Neuron (in vitro differentiated cells): ENCODE measurements around the gene RABEPK.
"Not testable (repeated sequence)": the region's sequence is repeated elsewhere in the genome, so short reads cannot be mapped to it uniquely, and the experiment has no call there.

Experiments used
- H2AFZ ChIP-seq: one replicate; pipeline ENCODE4 v1.6.1; 2013; ENCODE audit warnings: low read depth, mild to moderate bottlenecking, inconsistent platforms, low read length, moderate library complexity
- H3K27me3 ChIP-seq: one replicate; pipeline ENCODE4 v1.6.1; 2013; ENCODE audit warnings: low read length; ENCODE audit not compliant: insufficient read depth
- H3K36me3 ChIP-seq: one replicate; pipeline ENCODE4 v1.6.1; 2013; ENCODE audit warnings: low read length; ENCODE audit not compliant: insufficient read depth
- H3K4me1 ChIP-seq: one replicate; pipeline ENCODE4 v1.6.1; 2013; ENCODE audit warnings: low read length; ENCODE audit not compliant: insufficient read depth
- H3K4me3 ChIP-seq: 2 replicates; pipeline ENCODE4 v1.5.1; 2013; ENCODE audit warnings: mild to moderate bottlenecking, low read length, moderate library complexity
- H3K9me3 ChIP-seq: one replicate; pipeline ENCODE4 v1.6.1; 2013; ENCODE audit warnings: low read length

Gene RABEPK

GRCh38 chr9:125241863-125242739 is 41.8 kb downstream of the RABEPK start:
- Histone ChIP-seq H3K4me1 (peaks cover 35% of the 10 kb centered on the region), H3K36me3 (peaks cover 31% of the 10 kb centered on the region), H3K4me3 (peak overlapping the region; percentile 64), H3K9me3 (no peaks in the 10 kb centered on the region), H2AFZ (peak overlapping the region; percentile 40), H3K27me3 (no peaks in the 10 kb centered on the region)

GRCh38 chr9:125243792-125244260 is 43.5 kb downstream of the RABEPK start:
- peaks cover 20% of the 10 kb centered on the region for H3K4me1 ChIP-seq
- no peaks in the 10 kb centered on the region for H3K9me3 ChIP-seq
- no peak overlapping the region for H3K4me3 ChIP-seq
- no peak overlapping the region for H2AFZ ChIP-seq
- no peaks in the 10 kb centered on the region for H3K27me3 ChIP-seq
- peaks cover 14% of the 10 kb centered on the region for H3K36me3 ChIP-seq

GRCh38 chr9:125246261-125246667 is 45.9 kb downstream of the RABEPK start:
- Histone ChIP-seq H3K27me3 (no peaks in the 10 kb centered on the region), H3K36me3 (no peaks in the 10 kb centered on the region), H3K4me3 (no peak overlapping the region), H2AFZ (no peak overlapping the region), H3K9me3 (no peaks in the 10 kb centered on the region), H3K4me1 (peaks cover 6% of the 10 kb centered on the region)

GRCh38 chr9:125254231-125254630 is 53.9 kb downstream of the RABEPK start:
- Histone ChIP-seq H2AFZ (no peak overlapping the region), H3K4me3 (no peak overlapping the region), H3K4me1 (no peaks in the 10 kb centered on the region), H3K27me3 (no peaks in the 10 kb centered on the region), H3K9me3 (no peaks in the 10 kb centered on the region), H3K36me3 (no peaks in the 10 kb centered on the region)

GRCh38 chr9:125255781-125256391 is 55.5 kb downstream of the RABEPK start:
- Histone ChIP-seq H3K9me3 (no peaks in the 10 kb centered on the region), H2AFZ (no peak overlapping the region), H3K36me3 (no peaks in the 10 kb centered on the region), H3K4me3 (no peak overlapping the region), H3K4me1 (no peaks in the 10 kb centered on the region), H3K27me3 (no peaks in the 10 kb centered on the region)

GRCh38 chr9:125258160-125258785 is 57.9 kb downstream of the RABEPK start:
- no peaks in the 10 kb centered on the region for H3K36me3 ChIP-seq
- H3K27me3 ChIP-seq: no peaks in the 10 kb centered on the region
- H3K4me3 ChIP-seq: no peak overlapping the region
- H3K4me1 ChIP-seq: peaks cover 11% of the 10 kb centered on the region
- no peak overlapping the region for H2AFZ ChIP-seq
- H3K9me3 ChIP-seq: no peaks in the 10 kb centered on the region

- Histone ChIP-seq H3K9me3 (no peaks in the 10 kb centered on the region), H3K36me3 (peaks cover 4% of the 10 kb centered on the region), H2AFZ (no peak overlapping the region), H3K27me3 (no peaks in the 10 kb centered on the region), H3K4me3 (no peak overlapping the region), H3K4me1 (peaks cover 11% of the 10 kb centered on the region)
Observed at GRCh38 chr9:125258832-125259534, 58.6 kb downstream of the RABEPK start.

- Histone ChIP-seq H3K36me3 (peaks cover 10% of the 10 kb centered on the region), H3K27me3 (no peaks in the 10 kb centered on the region), H3K9me3 (no peaks in the 10 kb centered on the region), H2AFZ (no peak overlapping the region), H3K4me1 (peaks cover 11% of the 10 kb centered on the region), H3K4me3 (no peak overlapping the region)
Observed at GRCh38 chr9:125260561-125260960, 60.2 kb downstream of the RABEPK start.

GRCh38 chr9:125261501-125262293 is 61.4 kb downstream of the RABEPK start, which contains the start of gene GAPVD1:
TSS of gene GAPVD1 (plus strand) at chr9:125261826. CDS start at chr9:125298922, 37,096 bp downstream.
- peak within 1 kb of the TSS; percentile 96 for H3K4me3 ChIP-seq
- no peaks in the 10 kb centered on the region for H3K9me3 ChIP-seq
- peaks cover 11% of the 10 kb centered on the region for H3K4me1 ChIP-seq
- peak within 1 kb of the TSS; percentile 85 for H2AFZ ChIP-seq
- H3K27me3 ChIP-seq: no peaks in the 10 kb centered on the region
- H3K36me3 ChIP-seq: peaks cover 13% of the 10 kb centered on the region

- peaks cover 11% of the 10 kb centered on the region for H3K4me1 ChIP-seq
- H3K36me3 ChIP-seq: peaks cover 14% of the 10 kb centered on the region
- H2AFZ ChIP-seq: peak overlapping the region; percentile 85
- H3K9me3 ChIP-seq: no peaks in the 10 kb centered on the region
- H3K27me3 ChIP-seq: no peaks in the 10 kb centered on the region
- peak overlapping the region; percentile 96 for H3K4me3 ChIP-seq
Observed at GRCh38 chr9:125262294-125262991, 62.1 kb downstream of the RABEPK start.

GRCh38 chr9:125264068-125264467 is 63.7 kb downstream of the RABEPK start:
- Histone ChIP-seq H3K4me1 (peaks cover 11% of the 10 kb centered on the region), H3K36me3 (peaks cover 14% of the 10 kb centered on the region)
- not testable (repeated sequence) for H3K9me3 ChIP-seq, H3K4me3 ChIP-seq, H3K27me3 ChIP-seq, H2AFZ ChIP-seq
